PC-3 (cell line): ENCODE results near the gene PPP1R7. TPM values are rescaled to one million over a fixed set of nuclear protein-coding genes. Genes with fewer than 3 reads are reported as not detected.
A peak's percentile ranks its signal among the peaks of the same experiment; 100 is the strongest.

Experiments used
- ATAC-seq: fragments of 200-7000 bp; cut with Tn5 transposase; 2 replicates; pipeline ENCODE4 v1.9.1; 2020; ENCODE audit warnings: mild to moderate bottlenecking, moderate library complexity
- Bru-seq: library from RNA; stranded (reverse); fragments of 400-500 nt; gene quantifications from one replicate; lab custom pipeline; 2021; lab: Mats Ljungman, UMichigan
- BruChase-seq, 2 experiments: library from RNA; stranded (reverse); fragments of 400-500 nt; gene quantifications; one replicate each; lab custom pipeline; 2021; lab: Mats Ljungman, UMichigan
- BruUV-seq: library from RNA; stranded (reverse); fragments of 400-500 nt; replicated peaks from 2 replicates; lab custom pipeline; 2021; lab: Mats Ljungman, UMichigan
- CTCF ChIA-PET: fragments of 300-600 bp; sonication (Branson Sonifier 250); formaldehyde crosslinking; loops from one replicate; lab custom pipeline; 2022; ENCODE audit warnings: antibody characterized with exemption; lab: Charles Lee
- POLR2A ChIA-PET: fragments of 300-600 bp; sonication (Branson Sonifier 250); formaldehyde crosslinking; loops from one replicate; lab custom pipeline; 2022; ENCODE audit warnings: antibody characterized with exemption; ENCODE audit not compliant: unreplicated experiment; lab: Charles Lee
- DNase-seq: peaks from one replicate; pipeline ENCODE4 v3.0.0-alpha.2; 2015
- H2AFZ ChIP-seq: fragments of 300-600 bp; sonication (generic); 2 replicates; pipeline ENCODE4 v1.6.0; 2016; ENCODE audit warnings: antibody characterized with exemption, low read length
- H3F3A ChIP-seq: fragments of 300-600 bp; sonication (generic); one replicate; pipeline ENCODE4 v1.6.0; 2017; ENCODE audit warnings: antibody characterized with exemption, low read length, control low read depth, mild to moderate bottlenecking; ENCODE audit not compliant: unreplicated experiment
- H3K27ac ChIP-seq: fragments of 300-600 bp; sonication (generic); 2 replicates; pipeline ENCODE4 v1.5.1; 2016; ENCODE audit warnings: mild to moderate bottlenecking, low read length
- H3K27me3 ChIP-seq: fragments of 300-600 bp; sonication (generic); 2 replicates; pipeline ENCODE4 v1.6.1; 2016; ENCODE audit warnings: low read length, mixed read lengths
- H3K36me3 ChIP-seq: fragments of 300-600 bp; sonication (generic); 2 replicates; pipeline ENCODE4 v1.6.1; 2016; ENCODE audit warnings: low read depth, mixed run types, low read length, mixed read lengths
- H3K4me1 ChIP-seq: fragments of 300-600 bp; sonication (generic); 2 replicates; pipeline ENCODE4 v1.5.1; 2016; ENCODE audit warnings: low read length; ENCODE audit not compliant: insufficient read depth
- H3K4me2 ChIP-seq: fragments of 300-600 bp; sonication (generic); 2 replicates; pipeline ENCODE4 v1.6.0; 2016; ENCODE audit warnings: low read length
- H3K4me3 ChIP-seq: fragments of 300-600 bp; sonication (generic); 2 replicates; pipeline ENCODE4 v1.5.1; 2016; ENCODE audit warnings: mild to moderate bottlenecking, low read length, mixed read lengths
- H3K79me2 ChIP-seq: fragments of 300-600 bp; sonication (generic); 2 replicates; pipeline ENCODE4 v1.6.1; 2017; ENCODE audit warnings: low read length, mixed read lengths
- H3K9ac ChIP-seq: fragments of 300-600 bp; sonication (generic); 2 replicates; pipeline ENCODE4 v1.6.0; 2016; ENCODE audit warnings: mild to moderate bottlenecking, low read length
- H3K9me2 ChIP-seq: fragments of 300-600 bp; sonication (generic); replicated peaks from 2 replicates; pipeline ENCODE4 v1.6.1; 2016; ENCODE audit warnings: mixed run types, low read length, mixed read lengths
- H3K9me3 ChIP-seq: fragments of 300-600 bp; sonication (generic); 2 replicates; pipeline ENCODE4 v1.6.1; 2016; ENCODE audit warnings: low read length, mixed read lengths
- H4K20me1 ChIP-seq: fragments of 300-600 bp; sonication (generic); 2 replicates; pipeline ENCODE4 v1.6.1; 2016; ENCODE audit warnings: low read length, mixed read lengths
- CTCF ChIP-seq: fragments of 300-600 bp; sonication (generic); conservative IDR thresholded peaks from 2 replicates; pipeline ENCODE4 v1.5.1; 2017; ENCODE audit warnings: antibody characterized with exemption, low read depth, mild to moderate bottlenecking, low read length
- EZH2 ChIP-seq: fragments of 300-600 bp; sonication (generic); IDR thresholded peaks from one replicate; pipeline ENCODE4 v1.6.1; 2017; ENCODE audit warnings: antibody characterized with exemption, mild to moderate bottlenecking, low read length; ENCODE audit not compliant: unreplicated experiment
- EZH2phosphoT487 ChIP-seq: fragments of 300-600 bp; sonication (generic); IDR thresholded peaks from 2 replicates; pipeline ENCODE4 v1.6.1; 2018; ENCODE audit warnings: mild to moderate bottlenecking, antibody characterized with exemption, low read length, borderline replicate concordance
- intact Hi-C: fragments of 100-400 bp; cut with micrococcal nuclease; formaldehyde crosslinking; loops from 2 replicates; pipeline ENCODE4 v1.9.0; 2023
- long read RNA-seq: library from polyadenylated mRNA; unstranded; transcript quantifications from one replicate; pipeline ENCODE4 v2.0.0, GENCODE V29; 2021; ENCODE audit not compliant: unreplicated experiment
- total RNA-seq: library from RNA; depleted of rRNA; stranded (reverse); fragments of >200 nt; gene quantifications from 2 replicates; pipeline ENCODE4 v1.2.3, GENCODE V29; 2014; rRNA removed

The PPP1R7 gene
- 16.6 and 21.4 TPM in 2 replicates for total RNA-seq
- percentile 48 among the genes with signal in this experiment for Bru-seq, nascent RNA
- percentile 48 among the genes with signal in this experiment for BruChase-seq, experiment 1, labeled RNA remaining after a 6-hour chase
- percentile 47 among the genes with signal in this experiment for BruChase-seq, experiment 2, labeled RNA remaining after a 2-hour chase
- long read RNA-seq, transcript PPP1R7-201 (10 exons, 2,386 nt), result major isoform, 11 of 22 reads
- long read RNA-seq, partial matches to known transcripts, result 2 of 22 reads
- long read RNA-seq, other reads (novel, unspliced or antisense), result 3 of 22 reads

- no peaks in the 10 kb centered on the region for H3K4me1 ChIP-seq
- no peaks in the 10 kb centered on the region for H3K27me3 ChIP-seq
- intact Hi-C loops, result no loop called here
- H3K36me3 ChIP-seq, result no peaks in the 10 kb centered on the region
- H3F3A ChIP-seq, result no peaks in the 10 kb centered on the region
- H2AFZ ChIP-seq, result peak within 1 kb of the TSS; percentile 74
- H3K4me3 ChIP-seq, result peak within 1 kb of the TSS; percentile 72
- no peak within 1 kb of the TSS for H3K27ac ChIP-seq
- no peaks in the 10 kb centered on the region for H3K9me3 ChIP-seq
- ChIA-PET POLR2A (no interaction called here), CTCF (interaction anchor here (0.6 kb wide), 1 partner anchor 165 kb away, joined by 4 read pairs; no protein-coding TSS in a partner anchor)
- H3K9ac ChIP-seq, result peak within 1 kb of the TSS; percentile 69
- H3K9me2 ChIP-seq, result no peaks in the 10 kb centered on the region
- H3K79me2 ChIP-seq, result peaks cover 9% of the 10 kb centered on the region
- DNase-seq (peak; percentile 77), ATAC-seq (peak; percentile 80)
- no TSS peak for BruUV-seq
- H4K20me1 ChIP-seq, result no peaks in the 10 kb centered on the region
- no peak for TF ChIP-seq EZH2phosphoT487
- TF ChIP-seq CTCF, result no peak
- TF ChIP-seq EZH2, result no peak
- peak within 1 kb of the TSS; percentile 84 for H3K4me2 ChIP-seq
Measured at GRCh38 chr2:241149925-241150659, at the start of gene PPP1R7. TSS of gene PPP1R7 (plus strand) at chr2:241150467. CDS start at chr2:241150496, 29 bp downstream.

GRCh38 chr2:241102239-241102803, 47.9 kb upstream of the PPP1R7 start, which contains the start of gene MTERF4:
TSS of gene MTERF4 (minus strand) at chr2:241102287. CDS start at chr2:241102273, 14 bp downstream.
- Histone ChIP-seq H3K27me3 (no peaks in the 10 kb centered on the region), H3K79me2 (peaks cover 13% of the 10 kb centered on the region), H3K9me2 (no peaks in the 10 kb centered on the region), H3K4me2 (peak within 1 kb of the TSS; percentile 84), H3K4me3 (peak within 1 kb of the TSS; percentile 80), H4K20me1 (no peaks in the 10 kb centered on the region), H3F3A (no peaks in the 10 kb centered on the region), H3K36me3 (no peaks in the 10 kb centered on the region), H3K9ac (peak within 1 kb of the TSS; percentile 81), H3K9me3 (no peaks in the 10 kb centered on the region), H3K27ac (peak within 1 kb of the TSS; percentile 25; the same call in 1 of the 2 replicates), H3K4me1 (no peaks in the 10 kb centered on the region), H2AFZ (peak within 1 kb of the TSS; percentile 77)
- DNase-seq (peak; percentile 68), ATAC-seq (peak; percentile 98)
- TSS peak; percentile 91 for BruUV-seq
- TF ChIP-seq EZH2 (no peak), EZH2phosphoT487 (no peak), CTCF (no peak)
- CTCF ChIA-PET, result no interaction called here
- POLR2A ChIA-PET, result no interaction called here
- intact Hi-C loops, result no loop called here
